ENCODE data around the gene DAB2IP.
A peak's percentile ranks its signal among the peaks of the same experiment; 100 is the strongest.

GRCh38 chr9:121735065-121735792, 83.8 kb downstream of the DAB2IP start:
- TF ChIP-seq POLR2A (IDR thresholded peaks at IDR 0.05), result no peak
- TF ChIP-seq CTCF (IDR thresholded peaks at IDR 0.05), result peak in 1 of 4 experiments; percentile 31
- peak; percentile 22 for TF ChIP-seq POLR2AphosphoS5 (IDR thresholded peaks at IDR 0.05)

Measured in prostate gland (tissue), 2 donors.